SK-N-SH (cell line): ENCODE data around the gene RREB1. TPM values are rescaled to one million over a fixed set of nuclear protein-coding genes. Genes with fewer than 3 reads are reported as not detected.

Experiments used
- CTCF ChIA-PET: fragments of 300-600, 350-600 bp; formaldehyde crosslinking; extraction: SDS; loops from one replicate; lab custom pipeline; 2021; lab: Yijun Ruan, JAX
- POLR2A ChIA-PET: fragments of 350-600 bp; sonication (Branson Sonifier 250); formaldehyde crosslinking; extraction: SDS; loops from one replicate; lab custom pipeline; 2020; ENCODE audit warnings: antibody characterized with exemption, inconsistent platforms; lab: Yijun Ruan, JAX
- DNase-seq: peaks from one replicate; pipeline ENCODE4 v3.0.0; 2012
- H2AFZ ChIP-seq: fragments of 200-600 bp; sonication (generic); 2 replicates; pipeline ENCODE4 v1.8.1; 2016; ENCODE audit warnings: antibody characterized with exemption, mild to moderate bottlenecking, low read depth
- H3F3A ChIP-seq: fragments of 200-600 bp; sonication (generic); replicated peaks from 2 replicates; pipeline ENCODE3; 2016; ENCODE audit warnings: antibody characterized with exemption, mild to moderate bottlenecking; ENCODE audit not compliant: insufficient read depth
- H3K27ac ChIP-seq, 2 experiments: fragments of 200-500 bp in 1 of 2; fragments of 200-600 bp in 1 of 2; sonication (Bioruptor generic) in 1 of 2; sonication (generic), shearing (Covaris generic) in 1 of 2; 2 replicates each; pipeline versions ENCODE4 v1.5.1 to v1.6.1; 2014 to 2016; ENCODE audit warnings: low read depth in 2 of 2, inconsistent platforms in 1 of 2, low read length in 1 of 2, mild to moderate bottlenecking in 1 of 2, mixed read lengths in 1 of 2
- H3K27me3 ChIP-seq: fragments of 200-600 bp; sonication (generic), shearing (Covaris generic); 2 replicates; pipeline ENCODE4 v1.6.1; 2016; ENCODE audit warnings: mixed run types; ENCODE audit not compliant: insufficient read depth
- H3K36me3 ChIP-seq, 2 experiments: fragments of 200-500 bp in 1 of 2; fragments of 200-600 bp in 1 of 2; sonication (Bioruptor generic) in 1 of 2; sonication (generic) in 1 of 2; replicated peaks in 1 of 2; 2 replicates each; pipeline versions ENCODE3 to v1.5.1; 2014 to 2016; ENCODE audit warnings: low read length in 1 of 2, mild to moderate bottlenecking in 1 of 2; ENCODE audit not compliant: insufficient read depth in 2 of 2, control insufficient read depth in 1 of 2
- H3K4me1 ChIP-seq, 2 experiments: fragments of 200-500 bp in 1 of 2; fragments of 200-600 bp in 1 of 2; sonication (Bioruptor generic) in 1 of 2; sonication (generic), shearing (Covaris generic) in 1 of 2; 2 replicates each; pipeline versions ENCODE4 v1.5.1 to v1.6.1; 2014 to 2016; ENCODE audit warnings: low read depth in 1 of 2, low read length in 1 of 2, mixed run types in 1 of 2; ENCODE audit not compliant: insufficient read depth in 2 of 2, control insufficient read depth in 1 of 2
- H3K4me2 ChIP-seq: fragments of 200-600 bp; sonication (generic), shearing (Covaris generic); 2 replicates; pipeline ENCODE4 v1.6.1; 2017; ENCODE audit warnings: mixed run types
- H3K4me3 ChIP-seq, 2 experiments: fragments of 200-500 bp in 1 of 2; fragments of 200-600 bp in 1 of 2; sonication (Bioruptor generic) in 1 of 2; sonication (generic), shearing (Covaris generic) in 1 of 2; 2 replicates each; pipeline versions ENCODE4 v1.5.1 to v1.8.1; 2014 to 2016; ENCODE audit warnings: low read depth in 2 of 2, inconsistent platforms in 1 of 2, low read length in 1 of 2, mild to moderate bottlenecking in 1 of 2, mixed read lengths in 1 of 2, moderate library complexity in 1 of 2
- H3K79me2 ChIP-seq: fragments of 200-600 bp; sonication (generic); 2 replicates; pipeline ENCODE4 v1.8.1; 2017; ENCODE audit warnings: mild to moderate bottlenecking; ENCODE audit not compliant: insufficient read depth
- H3K9ac ChIP-seq: fragments of 200-600 bp; sonication (generic); 2 replicates; pipeline ENCODE4 v1.6.1; 2017; ENCODE audit warnings: mixed run types
- H3K9me2 ChIP-seq: fragments of 200-600 bp; sonication (generic); 2 replicates; pipeline ENCODE4 v1.6.1; 2017; ENCODE audit warnings: mixed run types
- H3K9me3 ChIP-seq: fragments of 200-600 bp; sonication (generic); 2 replicates; pipeline ENCODE4 v1.6.1; 2017; ENCODE audit warnings: mixed run types, mild to moderate bottlenecking, moderate library complexity
- H4K20me1 ChIP-seq: fragments of 200-600 bp; sonication (generic); 2 replicates; pipeline ENCODE4 v1.6.1; 2017; ENCODE audit warnings: mild to moderate bottlenecking, mixed run types; ENCODE audit not compliant: insufficient read depth
- ELF1 ChIP-seq: IDR thresholded peaks from 2 replicates; pipeline ENCODE4 v1.4.0; 2012
- EP300 ChIP-seq, 2 experiments: IDR thresholded peaks; 2 replicates each; pipeline versions ENCODE4 v1.4.0 to v1.6.1; 2012; ENCODE audit warnings: borderline replicate concordance in 1 of 2, low read depth in 1 of 2, low read length in 1 of 2
- FOXJ3 ChIP-seq: sonication (generic); formaldehyde crosslinking; IDR thresholded peaks from 2 replicates; pipeline ENCODE4 v1.5.1; 2020; ENCODE audit warnings: mild to moderate bottlenecking, missing genetic modification reagents
- FOXM1 ChIP-seq: IDR thresholded peaks from 2 replicates; pipeline ENCODE4 v1.4.0; 2012; ENCODE audit warnings: low read depth, mild to moderate bottlenecking
- JUND ChIP-seq: IDR thresholded peaks from 2 replicates; pipeline ENCODE4 v1.4.0; 2012
- MEF2A ChIP-seq: IDR thresholded peaks from 2 replicates; pipeline ENCODE4 v1.4.0; 2012; ENCODE audit warnings: low read depth, borderline replicate concordance
- NRF1 ChIP-seq: IDR thresholded peaks from 2 replicates; pipeline ENCODE4 v1.6.1; 2012; ENCODE audit warnings: low read depth, mild to moderate bottlenecking, low read length
- RAD21 ChIP-seq: IDR thresholded peaks from 2 replicates; pipeline ENCODE4 v1.6.1; 2012; ENCODE audit warnings: mild to moderate bottlenecking, low read length
- RCOR1 ChIP-seq: fragments of 150-350 bp; IDR thresholded peaks from 2 replicates; pipeline ENCODE4 v1.6.1; 2017; ENCODE audit warnings: antibody characterized with exemption, low read length
- RXRA ChIP-seq: IDR thresholded peaks from 2 replicates; pipeline ENCODE4 v1.4.0; 2012; ENCODE audit warnings: low read depth, mild to moderate bottlenecking, borderline replicate concordance
- SIN3A ChIP-seq: IDR thresholded peaks from 2 replicates; pipeline ENCODE4 v1.6.1; 2012; ENCODE audit warnings: low read depth, mild to moderate bottlenecking, low read length, moderate library complexity, borderline replicate concordance
- SMC3 ChIP-seq: IDR thresholded peaks from 2 replicates; pipeline ENCODE4 v1.6.1; 2012; ENCODE audit warnings: low read depth, low read length, improper control_type of control experiment
- TAF1 ChIP-seq: IDR thresholded peaks from 2 replicates; pipeline ENCODE4 v1.6.1; 2012; ENCODE audit warnings: low read depth, mild to moderate bottlenecking, low read length, moderate library complexity, borderline replicate concordance
- USF2 ChIP-seq: fragments of 150-350 bp; IDR thresholded peaks from 2 replicates; pipeline ENCODE4 v1.6.1; 2017; ENCODE audit warnings: antibody characterized with exemption, low read length, low read depth, borderline replicate concordance
- YY1 ChIP-seq: IDR thresholded peaks from 2 replicates; pipeline ENCODE4 v1.4.0; 2012; ENCODE audit warnings: low read depth, mild to moderate bottlenecking
- WGBS: methylation state at CpG from one replicate; pipeline ENCODE4 v1.1.6; 2017; ENCODE audit warnings: low lambda C conversion rate; 5-methylcytosine and 5-hydroxymethylcytosine counted together
- polyA plus RNA-seq, 3 experiments: library from polyadenylated mRNA; depleted of rRNA; stranded (reverse); fragments of >200 nt; gene quantifications; 2 replicates each; pipeline ENCODE4 v1.2.3, GENCODE V29; 2012
- TF ChIP-seq, protein P1 (sequence below): IDR thresholded peaks from 2 replicates; pipeline ENCODE4 v1.4.0; 2012; ENCODE audit warnings: low read depth, borderline replicate concordance
- TF ChIP-seq, protein P2 (sequence below): IDR thresholded peaks from 2 replicates; pipeline ENCODE4 v1.4.0; 2012; ENCODE audit warnings: low read depth
- TF ChIP-seq, protein P3 (sequence below): fragments of 150-350 bp; IDR thresholded peaks from 2 replicates; pipeline ENCODE4 v1.6.1; 2016; ENCODE audit warnings: mild to moderate bottlenecking, low read depth, low read length
- TF ChIP-seq, protein P4 (sequence below): fragments of 200-600 bp; sonication (generic); IDR thresholded peaks from 2 replicates; pipeline ENCODE4 v1.6.1; 2017; ENCODE audit warnings: antibody characterized with exemption, mild to moderate bottlenecking, moderate library complexity

The RREB1 gene
- polyA plus RNA-seq, 1 of the 3 experiments (the other 2 are of a cell fraction), result 2.0 TPM

- DNase-seq, result peak; percentile 52
- Histone ChIP-seq H3K9me2 (no peaks in the 10 kb centered on the region), H2AFZ (no peak overlapping the region), H3K27ac (no peak overlapping the region), H3K9ac (no peak overlapping the region), H3K4me2 (no peak overlapping the region), H3K79me2 (no peaks in the 10 kb centered on the region), H3F3A (no peaks in the 10 kb centered on the region), H3K4me3 (no peak overlapping the region), H3K9me3 (no peaks in the 10 kb centered on the region), H3K4me1 (peaks cover 0 to 18% of the 10 kb centered on the region in 2 experiments; a peak in 2 of 4 replicates), H3K36me3 (peaks cover 25 to 32% of the 10 kb centered on the region in 2 experiments), H4K20me1 (no peaks in the 10 kb centered on the region), H3K27me3 (no peaks in the 10 kb centered on the region)
- no peak for TF ChIP-seq FOXJ3 (CRISPR knock-in tag)
- no peak for TF ChIP-seq EP300 (IDR thresholded peaks at IDR 0.05; ENCODE audit: borderline replicate concordance in 1 of 2, low read depth in 1 of 2, low read length in 1 of 2)
- TF ChIP-seq, protein P1, sequence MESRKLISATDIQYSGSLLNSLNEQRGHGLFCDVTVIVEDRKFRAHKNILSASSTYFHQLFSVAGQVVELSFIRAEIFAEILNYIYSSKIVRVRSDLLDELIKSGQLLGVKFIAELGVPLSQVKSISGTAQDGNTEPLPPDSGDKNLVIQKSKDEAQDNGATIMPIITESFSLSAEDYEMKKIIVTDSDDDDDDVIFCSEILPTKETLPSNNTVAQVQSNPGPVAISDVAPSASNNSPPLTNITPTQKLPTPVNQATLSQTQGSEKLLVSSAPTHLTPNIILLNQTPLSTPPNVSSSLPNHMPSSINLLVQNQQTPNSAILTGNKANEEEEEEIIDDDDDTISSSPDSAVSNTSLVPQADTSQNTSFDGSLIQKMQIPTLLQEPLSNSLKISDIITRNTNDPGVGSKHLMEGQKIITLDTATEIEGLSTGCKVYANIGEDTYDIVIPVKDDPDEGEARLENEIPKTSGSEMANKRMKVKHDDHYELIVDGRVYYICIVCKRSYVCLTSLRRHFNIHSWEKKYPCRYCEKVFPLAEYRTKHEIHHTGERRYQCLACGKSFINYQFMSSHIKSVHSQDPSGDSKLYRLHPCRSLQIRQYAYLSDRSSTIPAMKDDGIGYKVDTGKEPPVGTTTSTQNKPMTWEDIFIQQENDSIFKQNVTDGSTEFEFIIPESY, result no peak
- no peak for TF ChIP-seq FOXM1
- TF ChIP-seq ELF1, result no peak
- TF ChIP-seq SIN3A, result no peak
- TF ChIP-seq SMC3, result no peak
- no peak for TF ChIP-seq RXRA
- no peak for TF ChIP-seq RAD21
- TF ChIP-seq RCOR1, result no peak
- TF ChIP-seq MEF2A, result no peak
- TF ChIP-seq TAF1, result no peak
- no peak for TF ChIP-seq YY1
- TF ChIP-seq USF2, result no peak
- TF ChIP-seq, protein P2, sequence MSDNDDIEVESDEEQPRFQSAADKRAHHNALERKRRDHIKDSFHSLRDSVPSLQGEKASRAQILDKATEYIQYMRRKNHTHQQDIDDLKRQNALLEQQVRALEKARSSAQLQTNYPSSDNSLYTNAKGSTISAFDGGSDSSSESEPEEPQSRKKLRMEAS, result no peak
- no peak for TF ChIP-seq NRF1
- TF ChIP-seq, protein P3, sequence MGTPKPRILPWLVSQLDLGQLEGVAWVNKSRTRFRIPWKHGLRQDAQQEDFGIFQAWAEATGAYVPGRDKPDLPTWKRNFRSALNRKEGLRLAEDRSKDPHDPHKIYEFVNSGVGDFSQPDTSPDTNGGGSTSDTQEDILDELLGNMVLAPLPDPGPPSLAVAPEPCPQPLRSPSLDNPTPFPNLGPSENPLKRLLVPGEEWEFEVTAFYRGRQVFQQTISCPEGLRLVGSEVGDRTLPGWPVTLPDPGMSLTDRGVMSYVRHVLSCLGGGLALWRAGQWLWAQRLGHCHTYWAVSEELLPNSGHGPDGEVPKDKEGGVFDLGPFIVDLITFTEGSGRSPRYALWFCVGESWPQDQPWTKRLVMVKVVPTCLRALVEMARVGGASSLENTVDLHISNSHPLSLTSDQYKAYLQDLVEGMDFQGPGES, result no peak
- TF ChIP-seq JUND, result no peak
- TF ChIP-seq, protein P4, sequence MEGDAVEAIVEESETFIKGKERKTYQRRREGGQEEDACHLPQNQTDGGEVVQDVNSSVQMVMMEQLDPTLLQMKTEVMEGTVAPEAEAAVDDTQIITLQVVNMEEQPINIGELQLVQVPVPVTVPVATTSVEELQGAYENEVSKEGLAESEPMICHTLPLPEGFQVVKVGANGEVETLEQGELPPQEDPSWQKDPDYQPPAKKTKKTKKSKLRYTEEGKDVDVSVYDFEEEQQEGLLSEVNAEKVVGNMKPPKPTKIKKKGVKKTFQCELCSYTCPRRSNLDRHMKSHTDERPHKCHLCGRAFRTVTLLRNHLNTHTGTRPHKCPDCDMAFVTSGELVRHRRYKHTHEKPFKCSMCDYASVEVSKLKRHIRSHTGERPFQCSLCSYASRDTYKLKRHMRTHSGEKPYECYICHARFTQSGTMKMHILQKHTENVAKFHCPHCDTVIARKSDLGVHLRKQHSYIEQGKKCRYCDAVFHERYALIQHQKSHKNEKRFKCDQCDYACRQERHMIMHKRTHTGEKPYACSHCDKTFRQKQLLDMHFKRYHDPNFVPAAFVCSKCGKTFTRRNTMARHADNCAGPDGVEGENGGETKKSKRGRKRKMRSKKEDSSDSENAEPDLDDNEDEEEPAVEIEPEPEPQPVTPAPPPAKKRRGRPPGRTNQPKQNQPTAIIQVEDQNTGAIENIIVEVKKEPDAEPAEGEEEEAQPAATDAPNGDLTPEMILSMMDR, result no peak
- CTCF ChIA-PET, result interaction anchor here (2.7 kb wide), 1 partner anchor 29 kb away, joined by 9 read pairs; no protein-coding TSS in a partner anchor
- 67% methylated on average over 4 of the region's 5 CpGs for WGBS
- POLR2A ChIA-PET, result no interaction called here
These were observed 106.7 kb downstream of the RREB1 start for GRCh38 chr6:7214468-7214867.
